ENCODE results near the gene OR4D1.

DNA sequence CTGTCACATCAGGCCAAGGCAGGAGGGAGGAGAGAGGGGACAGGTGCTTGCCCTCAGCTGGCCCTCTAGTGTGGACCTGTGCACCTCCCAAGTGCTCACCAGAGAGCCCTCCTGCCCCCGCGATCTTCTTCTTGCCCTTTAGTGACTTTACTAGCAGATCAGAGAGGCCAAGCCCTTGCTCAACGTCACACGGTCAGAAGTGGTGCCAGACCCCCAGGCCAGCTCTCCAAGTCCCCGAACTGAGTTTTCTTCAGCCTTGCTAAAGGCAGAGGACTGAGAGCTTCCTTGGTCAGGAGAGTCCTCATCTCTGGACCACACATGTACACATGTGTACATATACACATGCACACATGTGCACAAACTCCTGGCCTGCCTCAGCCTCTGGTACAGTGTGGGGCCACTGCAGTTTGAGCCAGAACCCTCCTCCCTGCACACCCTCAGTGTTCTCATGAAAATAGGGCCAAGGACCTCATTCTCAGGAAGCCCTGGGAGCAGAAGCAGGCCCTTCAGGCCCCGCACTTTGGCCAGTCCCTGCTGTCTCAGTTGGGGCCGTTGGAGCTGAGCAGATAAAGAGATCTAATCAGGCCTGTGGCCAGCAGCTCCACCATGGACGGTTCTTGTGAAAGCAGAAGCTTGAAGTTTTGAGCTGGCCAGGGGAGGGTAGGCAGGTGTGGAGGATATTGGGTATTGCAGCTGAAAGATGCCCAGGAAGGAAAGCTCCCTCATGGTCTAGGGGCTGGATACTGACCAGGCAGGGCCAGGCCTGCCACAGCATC, 37.0 kb downstream of the OR4D1 start:
- TF ChIP-seq, protein P1, sequence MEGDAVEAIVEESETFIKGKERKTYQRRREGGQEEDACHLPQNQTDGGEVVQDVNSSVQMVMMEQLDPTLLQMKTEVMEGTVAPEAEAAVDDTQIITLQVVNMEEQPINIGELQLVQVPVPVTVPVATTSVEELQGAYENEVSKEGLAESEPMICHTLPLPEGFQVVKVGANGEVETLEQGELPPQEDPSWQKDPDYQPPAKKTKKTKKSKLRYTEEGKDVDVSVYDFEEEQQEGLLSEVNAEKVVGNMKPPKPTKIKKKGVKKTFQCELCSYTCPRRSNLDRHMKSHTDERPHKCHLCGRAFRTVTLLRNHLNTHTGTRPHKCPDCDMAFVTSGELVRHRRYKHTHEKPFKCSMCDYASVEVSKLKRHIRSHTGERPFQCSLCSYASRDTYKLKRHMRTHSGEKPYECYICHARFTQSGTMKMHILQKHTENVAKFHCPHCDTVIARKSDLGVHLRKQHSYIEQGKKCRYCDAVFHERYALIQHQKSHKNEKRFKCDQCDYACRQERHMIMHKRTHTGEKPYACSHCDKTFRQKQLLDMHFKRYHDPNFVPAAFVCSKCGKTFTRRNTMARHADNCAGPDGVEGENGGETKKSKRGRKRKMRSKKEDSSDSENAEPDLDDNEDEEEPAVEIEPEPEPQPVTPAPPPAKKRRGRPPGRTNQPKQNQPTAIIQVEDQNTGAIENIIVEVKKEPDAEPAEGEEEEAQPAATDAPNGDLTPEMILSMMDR (IDR thresholded peaks at IDR 0.05) = no peak
- TF ChIP-seq POLR2A (IDR thresholded peaks at IDR 0.05) = no peak
- no peak for TF ChIP-seq POLR2AphosphoS5 (IDR thresholded peaks at IDR 0.05)
- no peak for TF ChIP-seq EP300 (IDR thresholded peaks at IDR 0.05)
